Thyroid gland (tissue), 4 donors: ENCODE data around the gene HLA-F.

Experiments used
- CTCF ChIP-seq, 6 experiments: fragments of 200-600 bp in 3 of 6; fragments of 450-650 bp in 3 of 6; sonication (generic) in 3 of 6; IDR thresholded peaks; one replicate each; pipeline ENCODE4 v1.5.1; 2016 to 2019; ENCODE audit warnings: antibody characterized with exemption in 6 of 6, mild to moderate bottlenecking in 2 of 6, inconsistent platforms in 1 of 6, moderate library complexity in 1 of 6
- POLR2A ChIP-seq, 2 donors: fragments of 450-650 bp; IDR thresholded peaks; one replicate each; pipeline ENCODE4 v1.6.1; 2017; ENCODE audit warnings: antibody characterized with exemption in 2 of 2, mild to moderate bottlenecking in 2 of 2, moderate library complexity in 1 of 2

GRCh38 chr6:29769336-29769735 lies 46.1 kb downstream of the HLA-F start:
- TF ChIP-seq CTCF (IDR thresholded peaks at IDR 0.05) (no peak), POLR2A (IDR thresholded peaks at IDR 0.05) (no peak)
